Gastroesophageal sphincter (tissue), 4 donors: ENCODE measurements around the gene PTPN21. TPM values are rescaled to one million over a fixed set of nuclear protein-coding genes. Genes with fewer than 3 reads are reported as not detected.

Source experiments
- ATAC-seq: fragments of 150-250 bp; one replicate; pipeline ENCODE4 v1.9.1; 2016; ENCODE audit warnings: mild to moderate bottlenecking, moderate library complexity
- H3K27ac ChIP-seq, 4 donors: fragments of 200-600 bp; sonication (generic) in 3 of 4; 1 replicate in 3 of 4; 2 replicates in 1 of 4; pipeline ENCODE4 v1.5.1; 2016 to 2019
- H3K27me3 ChIP-seq: fragments of 200-600 bp; sonication (generic); one replicate; pipeline ENCODE4 v1.5.1; 2019
- H3K36me3 ChIP-seq, 2 donors: fragments of 200-600 bp; sonication (generic); one replicate each; pipeline ENCODE4 v1.5.1; 2019; ENCODE audit warnings: control low read depth in 1 of 2
- H3K4me1 ChIP-seq, 3 donors: fragments of 200-600 bp; sonication (generic); 1 replicate in 2 of 3; 2 replicates in 1 of 3; pipeline ENCODE4 v1.5.1; 2016 to 2019; ENCODE audit warnings: control low read depth in 2 of 3
- H3K4me3 ChIP-seq, 2 donors: fragments of 200-600 bp; sonication (generic); one replicate each; pipeline ENCODE4 v1.5.1; 2019; ENCODE audit warnings: mild to moderate bottlenecking in 1 of 2, moderate library complexity in 1 of 2
- H3K9me3 ChIP-seq, 3 donors: fragments of 200-600 bp; sonication (generic); one replicate each; pipeline ENCODE4 v1.5.1; 2017 to 2019; ENCODE audit warnings: control low read depth in 2 of 3
- EP300 ChIP-seq: sonication (generic); formaldehyde crosslinking; IDR thresholded peaks from one replicate; pipeline ENCODE4 v1.6.1; 2017; ENCODE audit warnings: antibody characterized with exemption, mild to moderate bottlenecking
- POLR2A ChIP-seq, 2 donors: fragments of 450-650 bp; IDR thresholded peaks; one replicate each; pipeline ENCODE4 v1.6.1; 2017; ENCODE audit warnings: antibody characterized with exemption in 2 of 2, mild to moderate bottlenecking in 2 of 2, moderate library complexity in 1 of 2
- POLR2AphosphoS5 ChIP-seq: sonication (generic); formaldehyde crosslinking; IDR thresholded peaks from one replicate; pipeline ENCODE4 v1.6.1; 2017; ENCODE audit warnings: antibody characterized with exemption
- WGBS, 2 donors: methylation state at CpG; one replicate each; pipeline ENCODE4 v1.1.5; 2018; ENCODE audit warnings: low coverage in 1 of 2; 5-methylcytosine and 5-hydroxymethylcytosine counted together
- total RNA-seq, 4 donors: library from RNA; depleted of rRNA; stranded (reverse); fragments of >200 nt; gene quantifications; one replicate each; pipeline ENCODE4 v1.1.0, GENCODE V29; 2016
- TF ChIP-seq, protein P1 (sequence below), 4 experiments: fragments of 200-600 bp in 2 of 4; fragments of 450-650 bp in 2 of 4; sonication (generic) in 1 of 4; IDR thresholded peaks; one replicate each; pipeline ENCODE4 v1.5.1; 2017 to 2019; ENCODE audit warnings: antibody characterized with exemption in 4 of 4, mild to moderate bottlenecking in 2 of 4, moderate library complexity in 2 of 4

Gene PTPN21
- total RNA-seq, 4 donors from 2014 or later: 24.4 to 51.8 (median 32.2) TPM

DNA sequence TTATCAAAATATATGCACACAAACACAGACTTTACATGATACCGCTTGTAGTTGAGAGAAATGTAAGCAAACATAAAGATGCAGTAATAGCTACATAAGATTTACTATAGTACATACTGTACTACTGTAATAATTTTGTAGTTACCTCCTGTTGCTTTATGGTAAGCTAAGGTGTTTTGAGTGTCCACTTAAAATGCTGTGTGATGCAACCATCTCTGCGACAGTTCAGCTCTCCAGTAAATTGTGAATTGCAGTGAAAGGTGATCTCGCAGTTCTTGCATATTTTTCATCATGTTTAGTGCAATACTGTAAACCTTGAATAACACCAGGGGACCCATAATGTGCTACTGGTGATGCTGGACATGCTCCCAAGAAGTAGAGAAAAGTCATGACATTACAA, 29.6 kb upstream of the PTPN21 start:
- Histone ChIP-seq H3K4me1 (no peaks in the 10 kb centered on the region), H3K9me3 (no peaks in the 10 kb centered on the region), H3K27ac (no peak overlapping the region), H3K36me3 (peaks cover 0 to 99% of the 10 kb centered on the region in 2 donors), H3K27me3 (no peaks in the 10 kb centered on the region), H3K4me3 (no peak overlapping the region)
- WGBS, 2 donors: 85 to 100% methylated on average over 3 of the region's 3 CpGs
- TF ChIP-seq POLR2AphosphoS5: no peak
- TF ChIP-seq EP300: no peak
- no peak for TF ChIP-seq POLR2A (IDR thresholded peaks at IDR 0.05)
- TF ChIP-seq, protein P1, sequence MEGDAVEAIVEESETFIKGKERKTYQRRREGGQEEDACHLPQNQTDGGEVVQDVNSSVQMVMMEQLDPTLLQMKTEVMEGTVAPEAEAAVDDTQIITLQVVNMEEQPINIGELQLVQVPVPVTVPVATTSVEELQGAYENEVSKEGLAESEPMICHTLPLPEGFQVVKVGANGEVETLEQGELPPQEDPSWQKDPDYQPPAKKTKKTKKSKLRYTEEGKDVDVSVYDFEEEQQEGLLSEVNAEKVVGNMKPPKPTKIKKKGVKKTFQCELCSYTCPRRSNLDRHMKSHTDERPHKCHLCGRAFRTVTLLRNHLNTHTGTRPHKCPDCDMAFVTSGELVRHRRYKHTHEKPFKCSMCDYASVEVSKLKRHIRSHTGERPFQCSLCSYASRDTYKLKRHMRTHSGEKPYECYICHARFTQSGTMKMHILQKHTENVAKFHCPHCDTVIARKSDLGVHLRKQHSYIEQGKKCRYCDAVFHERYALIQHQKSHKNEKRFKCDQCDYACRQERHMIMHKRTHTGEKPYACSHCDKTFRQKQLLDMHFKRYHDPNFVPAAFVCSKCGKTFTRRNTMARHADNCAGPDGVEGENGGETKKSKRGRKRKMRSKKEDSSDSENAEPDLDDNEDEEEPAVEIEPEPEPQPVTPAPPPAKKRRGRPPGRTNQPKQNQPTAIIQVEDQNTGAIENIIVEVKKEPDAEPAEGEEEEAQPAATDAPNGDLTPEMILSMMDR (IDR thresholded peaks at IDR 0.05): no peak
- ATAC-seq: no peak

DNA sequence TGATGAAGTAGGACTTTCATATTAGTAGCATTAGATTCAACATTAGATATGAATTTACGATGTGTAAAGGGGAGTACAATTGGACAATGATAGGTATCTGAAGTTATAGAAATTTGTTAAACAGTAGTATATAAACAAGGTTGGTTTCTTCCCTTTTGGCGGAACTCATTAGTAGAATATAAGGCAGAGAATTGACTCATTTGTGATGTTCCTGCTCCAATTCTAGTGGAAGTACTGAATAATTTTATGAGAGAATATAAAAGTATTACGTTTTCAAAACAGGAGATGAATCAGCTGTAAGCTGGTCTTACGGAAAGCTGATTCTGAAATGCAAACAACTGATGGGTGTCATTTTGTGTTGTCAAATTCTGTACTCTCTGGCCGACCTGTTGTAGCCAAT, 21.4 kb upstream of the PTPN21 start:
- Histone ChIP-seq H3K9me3 (no peaks in the 10 kb centered on the region), H3K4me1 (no peaks in the 10 kb centered on the region), H3K27me3 (no peaks in the 10 kb centered on the region), H3K4me3 (no peak overlapping the region), H3K27ac (no peak overlapping the region), H3K36me3 (peaks cover 17 to 100% of the 10 kb centered on the region in 2 donors)
- ATAC-seq: no peak
- TF ChIP-seq POLR2A (IDR thresholded peaks at IDR 0.05): no peak
- TF ChIP-seq, protein P1 (IDR thresholded peaks at IDR 0.05): no peak
- TF ChIP-seq EP300: no peak
- WGBS, 2 donors: 85 to 90% methylated on average over 5 of the region's 5 CpGs

DNA sequence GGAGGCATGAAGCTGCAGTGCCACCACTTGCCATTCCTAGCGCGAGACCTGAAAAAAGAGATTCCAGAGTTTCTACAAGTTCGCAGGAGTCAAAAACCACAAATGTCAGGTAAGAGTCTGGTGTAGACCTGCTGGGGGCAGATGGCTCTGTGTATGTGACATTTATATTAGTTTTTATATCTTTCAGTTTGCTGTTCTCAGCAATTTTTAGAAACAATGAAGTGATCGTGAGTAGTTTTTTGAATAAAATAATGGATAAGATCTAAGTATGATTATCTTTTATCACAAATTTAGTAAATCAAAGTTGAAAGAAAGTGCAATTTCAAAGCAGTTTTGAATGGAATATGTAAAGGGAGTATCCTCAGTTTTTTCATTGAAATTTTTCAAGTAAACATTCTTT, 17.3 kb upstream of the PTPN21 start:
- H3K4me3 ChIP-seq: no peak overlapping the region
- no peaks in the 10 kb centered on the region for H3K9me3 ChIP-seq
- TF ChIP-seq POLR2A (IDR thresholded peaks at IDR 0.05): no peak
- TF ChIP-seq, protein P1 (IDR thresholded peaks at IDR 0.05): no peak
- no peak for TF ChIP-seq POLR2AphosphoS5
- no peak for TF ChIP-seq EP300
- H3K27me3 ChIP-seq: no peaks in the 10 kb centered on the region
- no peak for ATAC-seq
- 91 to 100% methylated on average over 4 of the region's 4 CpGs for WGBS, 2 donors
- H3K27ac ChIP-seq: no peak overlapping the region
- peaks cover 11 to 96% of the 10 kb centered on the region in 2 donors for H3K36me3 ChIP-seq
- no peaks in the 10 kb centered on the region for H3K4me1 ChIP-seq

DNA sequence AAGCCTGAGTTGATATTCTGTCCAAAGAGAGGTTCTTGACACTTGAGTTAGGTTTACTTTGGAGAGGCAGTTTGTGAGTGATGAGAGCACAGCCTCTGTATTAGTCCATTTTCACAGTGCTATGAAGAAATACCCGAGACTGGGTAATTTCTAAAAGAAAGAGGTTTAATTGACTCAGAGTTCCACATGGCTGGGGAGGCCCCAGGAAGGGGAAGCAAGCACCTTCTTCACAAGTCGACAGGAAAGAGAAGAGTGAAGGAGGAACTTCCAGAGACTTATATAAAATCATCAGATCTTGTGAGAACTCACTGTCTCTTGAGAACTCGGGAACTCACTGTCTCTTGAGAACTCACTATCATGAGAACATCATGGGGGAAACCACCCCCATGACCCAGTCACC, 13.4 kb upstream of the PTPN21 start:
- TF ChIP-seq POLR2A (IDR thresholded peaks at IDR 0.05): no peak
- TF ChIP-seq POLR2AphosphoS5: no peak
- no peak for TF ChIP-seq EP300
- TF ChIP-seq, protein P1 (IDR thresholded peaks at IDR 0.05): no peak
- H3K27ac ChIP-seq: no peak overlapping the region
- H3K27me3 ChIP-seq: no peaks in the 10 kb centered on the region
- H3K36me3 ChIP-seq: peaks cover 8 to 56% of the 10 kb centered on the region in 2 donors
- peaks cover 0 to 24% (median 11%) of the 10 kb centered on the region in 3 donors for H3K4me1 ChIP-seq
- no peaks in the 10 kb centered on the region for H3K9me3 ChIP-seq
- H3K4me3 ChIP-seq: no peak overlapping the region
- ATAC-seq: no peak
- WGBS, 2 donors: 53 to 80% methylated on average over 3 of the region's 3 CpGs

DNA sequence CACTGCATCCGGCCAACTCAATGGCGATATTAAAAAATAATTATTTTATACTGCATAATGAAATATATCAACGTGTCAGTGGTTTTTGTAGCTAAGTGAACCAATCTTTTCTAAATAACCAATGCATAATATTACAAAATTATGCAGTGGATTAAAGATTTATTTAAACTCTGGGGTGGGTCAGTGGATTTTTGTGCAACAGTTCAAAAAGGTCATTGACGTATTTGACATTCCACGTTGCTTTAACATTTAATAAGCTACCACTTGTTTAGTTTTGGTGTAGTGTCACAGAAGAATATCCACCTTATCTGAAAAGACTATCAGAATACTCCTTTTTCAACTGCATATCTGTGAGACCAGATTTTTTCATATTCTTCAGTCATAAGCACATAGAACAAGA, 10.6 kb upstream of the PTPN21 start:
- 81 to 88% methylated on average over 5 of the region's 5 CpGs for WGBS, 2 donors
- ATAC-seq: no peak
- TF ChIP-seq POLR2A (IDR thresholded peaks at IDR 0.05) (no peak), EP300 (no peak), POLR2AphosphoS5 (no peak)
- TF ChIP-seq, protein P1 (IDR thresholded peaks at IDR 0.05): no peak
- no peak overlapping the region for H3K4me3 ChIP-seq
- peaks cover 0 to 29% of the 10 kb centered on the region in 2 donors for H3K36me3 ChIP-seq
- H3K9me3 ChIP-seq: no peaks in the 10 kb centered on the region
- H3K27me3 ChIP-seq: no peaks in the 10 kb centered on the region
- H3K4me1 ChIP-seq: peaks cover 0 to 30% (median 11%) of the 10 kb centered on the region in 3 donors
- H3K27ac ChIP-seq: no peak overlapping the region
